Measurements from ENCODE around the gene FST.

FST gene

DNA sequence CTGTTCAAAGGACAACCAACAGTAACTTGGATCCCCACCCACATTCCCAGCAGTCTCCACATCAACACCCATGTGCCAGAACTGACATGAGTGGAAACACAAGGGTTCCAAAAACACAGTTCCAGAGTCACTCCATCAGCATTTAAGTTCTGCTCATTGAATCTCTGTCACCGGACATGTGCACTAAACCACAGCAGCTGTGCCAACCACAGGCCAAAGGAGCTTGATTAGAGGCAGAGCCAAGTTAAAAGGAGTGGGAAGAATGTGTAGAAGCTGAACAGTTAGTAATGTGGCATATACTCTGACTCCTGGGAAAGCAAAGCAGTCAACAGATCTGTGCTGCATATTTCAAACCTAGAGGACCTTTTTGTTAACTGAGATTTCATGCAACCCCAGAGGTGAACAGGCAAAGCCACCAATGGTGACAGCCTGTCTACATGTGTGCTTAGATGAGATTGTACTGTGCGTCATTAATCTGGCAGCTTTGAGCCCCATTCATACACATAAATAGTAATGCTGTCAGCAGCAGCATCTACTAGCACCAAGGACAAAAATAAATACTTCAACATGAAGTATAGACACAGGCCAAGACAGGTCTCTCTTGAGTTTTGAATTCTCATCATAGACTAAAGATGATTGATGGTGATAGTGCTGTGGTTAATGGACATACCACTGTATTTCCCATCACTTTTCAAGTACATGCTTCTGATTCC, 16.4 kb upstream of the FST start:
- no peak for ATAC-seq
- no peaks in the 10 kb centered on the region for H3K36me3 Mint-ChIP-seq (ENCODE audit: low read depth)
- H3K4me1 Mint-ChIP-seq = no peaks in the 10 kb centered on the region
- H3K4me3 Mint-ChIP-seq = no peak overlapping the region
- peaks cover 19% of the 10 kb centered on the region for H3K27me3 Mint-ChIP-seq
- no peaks in the 10 kb centered on the region for H3K9me3 Mint-ChIP-seq
- no peak overlapping the region for H3K27ac Mint-ChIP-seq
- DNase-seq = no peak

DNA sequence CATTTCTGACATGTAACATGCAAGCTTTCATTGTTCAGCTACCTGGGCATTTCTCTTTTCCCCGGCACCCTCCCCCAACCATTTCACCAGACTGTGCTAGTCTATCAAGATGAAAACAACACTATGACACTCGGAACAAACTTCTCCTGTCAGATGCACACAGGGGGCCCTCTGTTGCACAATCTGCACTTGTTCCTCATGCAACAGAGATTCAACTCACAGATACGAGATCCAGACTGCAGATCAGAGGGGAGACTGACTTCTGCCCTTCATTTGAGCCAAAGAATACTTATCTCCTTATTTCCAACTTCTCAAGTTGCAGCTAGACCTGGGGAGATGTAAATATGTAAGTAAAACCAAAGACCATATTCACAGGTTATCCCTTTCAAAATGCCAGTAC, 15.7 kb upstream of the FST start:
- Mint-ChIP-seq H3K27ac (no peak overlapping the region), H3K27me3 (peaks cover 19% of the 10 kb centered on the region), H3K4me3 (no peak overlapping the region), H3K4me1 (no peaks in the 10 kb centered on the region), H3K9me3 (no peaks in the 10 kb centered on the region), H3K36me3 (ENCODE audit: low read depth) (no peaks in the 10 kb centered on the region)
- ATAC-seq (no peak), DNase-seq (no peak)

DNA sequence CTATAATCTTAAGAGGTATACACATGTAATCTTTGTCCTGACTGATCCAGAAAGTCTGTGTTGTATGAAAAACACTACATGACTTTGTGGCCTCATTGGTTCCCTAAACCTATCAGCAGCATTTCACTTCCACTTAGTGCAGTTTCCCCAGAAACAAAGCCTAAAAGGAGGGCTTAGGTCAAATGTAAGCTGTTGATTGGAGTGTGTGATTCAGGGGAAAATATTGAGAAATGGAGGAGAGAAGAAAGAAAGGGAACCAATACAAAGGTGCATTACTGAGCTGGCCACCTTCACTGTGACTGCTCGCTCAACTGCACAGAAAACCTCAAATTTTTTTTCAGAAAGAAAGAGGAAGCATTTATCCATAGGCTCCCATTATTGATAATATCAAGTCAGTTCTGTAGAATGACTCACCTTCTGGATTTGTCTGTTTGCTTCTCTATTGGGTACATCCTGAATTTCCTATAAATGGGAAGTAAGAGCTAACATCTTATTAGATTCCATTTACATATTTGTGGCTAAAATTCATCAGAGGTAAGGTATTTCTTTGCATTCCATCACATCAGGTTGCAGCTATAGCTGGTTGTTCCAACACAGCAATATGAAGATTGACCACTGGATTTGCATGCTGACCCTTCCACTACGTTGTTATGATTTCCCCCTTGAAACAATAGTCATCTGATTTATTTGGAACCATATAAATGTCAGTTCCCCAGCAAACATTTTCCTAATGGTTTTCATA, 10.3 kb upstream of the FST start:
- peaks cover 40% of the 10 kb centered on the region for H3K27me3 Mint-ChIP-seq
- no peak for ATAC-seq
- no peak for DNase-seq
- no peak overlapping the region for H3K27ac Mint-ChIP-seq
- no peaks in the 10 kb centered on the region for H3K4me1 Mint-ChIP-seq
- H3K4me3 Mint-ChIP-seq = no peak overlapping the region
- no peaks in the 10 kb centered on the region for H3K9me3 Mint-ChIP-seq
- no peaks in the 10 kb centered on the region for H3K36me3 Mint-ChIP-seq (ENCODE audit: low read depth)

DNA sequence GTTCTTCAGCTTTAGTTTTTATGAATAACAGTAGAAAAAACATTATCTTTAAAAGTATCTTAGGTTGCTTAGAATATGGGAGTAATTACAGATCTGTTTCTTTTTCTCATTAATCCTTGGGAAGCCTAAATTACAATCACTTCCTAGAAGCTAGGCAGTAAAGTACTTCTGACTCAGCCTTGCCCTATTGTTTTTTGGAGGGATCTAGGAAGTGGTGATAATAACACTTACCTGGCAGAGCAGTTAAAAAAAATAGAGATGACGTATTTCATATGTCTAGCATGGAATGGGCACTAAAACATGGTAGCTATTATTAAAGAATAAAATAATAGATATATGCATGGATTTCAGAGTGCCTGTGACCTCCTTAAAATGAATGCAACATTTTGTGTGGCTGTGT, 8.2 kb upstream of the FST start:
- H3K4me3 Mint-ChIP-seq = no peak overlapping the region
- no peak for DNase-seq
- H3K4me1 Mint-ChIP-seq = no peaks in the 10 kb centered on the region
- H3K36me3 Mint-ChIP-seq (ENCODE audit: low read depth) = no peaks in the 10 kb centered on the region
- no peaks in the 10 kb centered on the region for H3K9me3 Mint-ChIP-seq
- no peak overlapping the region for H3K27ac Mint-ChIP-seq
- peaks cover 52% of the 10 kb centered on the region for H3K27me3 Mint-ChIP-seq
- no peak for ATAC-seq

DNA sequence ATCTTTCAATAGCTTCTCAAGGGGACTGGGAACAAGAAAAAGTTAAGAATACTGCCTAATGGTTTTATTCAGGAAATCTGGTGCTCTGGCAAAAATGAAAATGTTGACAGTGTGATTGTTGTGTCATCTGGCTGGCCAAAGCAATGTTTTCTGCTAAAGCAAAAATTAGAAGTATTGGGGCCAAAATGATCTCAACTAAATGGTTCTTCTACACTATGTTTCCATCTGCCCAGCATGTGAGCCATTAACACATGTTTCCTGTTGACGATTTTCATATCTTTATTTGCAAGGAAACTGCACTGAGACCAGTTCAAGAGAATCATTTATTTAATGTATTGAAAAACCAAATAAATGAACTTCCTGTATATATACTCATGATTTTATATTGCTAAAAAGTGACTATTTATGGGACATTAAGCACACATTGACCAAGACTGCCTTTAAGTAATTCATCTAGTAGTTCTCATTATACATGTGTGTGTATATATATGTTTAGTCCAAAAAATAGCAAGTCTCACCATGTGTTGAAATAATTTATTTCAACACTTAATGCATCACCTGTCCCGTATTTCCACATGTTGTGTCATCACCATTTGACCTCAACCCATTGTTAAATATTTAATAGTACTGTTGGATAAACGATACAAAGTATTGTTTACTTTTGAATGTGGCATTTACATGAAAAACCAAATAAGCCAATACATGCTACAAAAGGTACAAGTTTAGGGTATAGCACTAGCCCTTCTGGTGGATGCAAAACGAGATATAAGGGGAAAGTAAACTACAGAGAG, 7.5 kb upstream of the FST start:
- Mint-ChIP-seq H3K27ac (no peak overlapping the region), H3K4me1 (no peaks in the 10 kb centered on the region), H3K4me3 (no peak overlapping the region), H3K9me3 (no peaks in the 10 kb centered on the region), H3K27me3 (peaks cover 57% of the 10 kb centered on the region), H3K36me3 (ENCODE audit: low read depth) (no peaks in the 10 kb centered on the region)
- DNase-seq = no peak
- ATAC-seq = no peak

DNA sequence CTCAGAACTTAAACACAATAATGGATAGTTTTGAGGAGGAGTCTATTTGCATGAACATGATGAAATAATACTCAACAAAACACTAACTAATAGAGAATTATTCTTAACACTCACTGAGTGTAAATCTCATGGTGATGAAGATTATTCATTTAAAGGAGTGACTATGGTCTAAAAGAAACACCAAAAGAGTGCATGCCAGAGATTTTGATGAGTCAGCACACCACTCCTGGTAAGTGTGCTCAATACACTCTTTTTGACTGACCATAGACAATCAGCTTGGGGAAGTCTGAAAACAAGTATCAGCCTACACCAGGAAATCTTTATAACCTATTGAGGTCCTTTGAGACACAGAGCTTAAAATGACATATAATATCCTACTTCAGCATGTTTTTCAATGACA, 6.8 kb upstream of the FST start:
- ATAC-seq (no peak), DNase-seq (no peak)
- no peak overlapping the region for H3K4me3 Mint-ChIP-seq
- peaks cover 2% of the 10 kb centered on the region for H3K4me1 Mint-ChIP-seq
- peaks cover 62% of the 10 kb centered on the region for H3K27me3 Mint-ChIP-seq
- H3K36me3 Mint-ChIP-seq (ENCODE audit: low read depth) = no peaks in the 10 kb centered on the region
- H3K9me3 Mint-ChIP-seq = no peaks in the 10 kb centered on the region
- H3K27ac Mint-ChIP-seq = no peak overlapping the region

DNA sequence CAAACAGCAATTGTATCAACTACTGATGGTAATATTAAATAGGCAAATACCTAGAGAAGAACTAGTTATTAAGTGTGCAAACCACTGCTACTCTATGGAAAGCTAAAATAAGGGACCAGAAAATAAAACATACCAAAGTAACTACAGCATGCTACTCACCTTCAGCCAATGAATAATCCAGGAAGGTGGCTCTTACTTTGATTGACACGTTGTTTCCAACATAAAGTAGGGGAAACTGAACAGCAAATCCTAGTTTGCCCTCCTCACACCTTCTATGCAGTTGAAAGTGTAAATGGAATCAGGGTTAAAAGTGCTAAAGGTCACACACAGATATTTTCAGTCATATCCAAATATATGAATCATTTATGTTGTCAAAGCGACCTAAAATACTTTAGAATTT, 5.1 kb upstream of the FST start:
- H3K4me3 Mint-ChIP-seq = no peak overlapping the region
- no peaks in the 10 kb centered on the region for H3K9me3 Mint-ChIP-seq
- ATAC-seq = no peak
- H3K27me3 Mint-ChIP-seq = peaks cover 64% of the 10 kb centered on the region
- no peak for DNase-seq
- H3K36me3 Mint-ChIP-seq (ENCODE audit: low read depth) = no peaks in the 10 kb centered on the region
- H3K4me1 Mint-ChIP-seq = peaks cover 8% of the 10 kb centered on the region
- H3K27ac Mint-ChIP-seq = no peak overlapping the region

DNA sequence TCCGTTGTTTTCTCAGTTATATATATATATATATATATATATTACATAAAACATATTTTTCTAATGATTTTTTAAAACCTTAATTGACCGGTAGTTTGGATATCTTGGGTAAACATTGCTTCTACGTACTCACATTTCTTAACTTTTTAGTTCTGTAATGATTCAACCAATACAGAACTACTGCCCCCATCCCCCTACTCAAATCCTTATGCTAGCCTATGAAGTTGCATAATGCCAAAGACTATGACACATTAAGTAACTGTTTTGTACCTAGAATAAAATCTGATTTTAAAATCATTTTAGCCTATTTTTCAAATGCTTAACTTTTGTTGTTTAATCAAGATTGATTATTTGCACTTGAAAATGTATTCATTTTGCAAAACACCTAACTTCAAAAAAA, 4.4 kb upstream of the FST start:
- Mint-ChIP-seq H3K36me3 (ENCODE audit: low read depth) (no peaks in the 10 kb centered on the region), H3K27me3 (peaks cover 68% of the 10 kb centered on the region), H3K27ac (no peak overlapping the region), H3K4me1 (peaks cover 12% of the 10 kb centered on the region), H3K4me3 (no peak overlapping the region), H3K9me3 (no peaks in the 10 kb centered on the region)
- no peak for DNase-seq
- ATAC-seq = no peak

DNA sequence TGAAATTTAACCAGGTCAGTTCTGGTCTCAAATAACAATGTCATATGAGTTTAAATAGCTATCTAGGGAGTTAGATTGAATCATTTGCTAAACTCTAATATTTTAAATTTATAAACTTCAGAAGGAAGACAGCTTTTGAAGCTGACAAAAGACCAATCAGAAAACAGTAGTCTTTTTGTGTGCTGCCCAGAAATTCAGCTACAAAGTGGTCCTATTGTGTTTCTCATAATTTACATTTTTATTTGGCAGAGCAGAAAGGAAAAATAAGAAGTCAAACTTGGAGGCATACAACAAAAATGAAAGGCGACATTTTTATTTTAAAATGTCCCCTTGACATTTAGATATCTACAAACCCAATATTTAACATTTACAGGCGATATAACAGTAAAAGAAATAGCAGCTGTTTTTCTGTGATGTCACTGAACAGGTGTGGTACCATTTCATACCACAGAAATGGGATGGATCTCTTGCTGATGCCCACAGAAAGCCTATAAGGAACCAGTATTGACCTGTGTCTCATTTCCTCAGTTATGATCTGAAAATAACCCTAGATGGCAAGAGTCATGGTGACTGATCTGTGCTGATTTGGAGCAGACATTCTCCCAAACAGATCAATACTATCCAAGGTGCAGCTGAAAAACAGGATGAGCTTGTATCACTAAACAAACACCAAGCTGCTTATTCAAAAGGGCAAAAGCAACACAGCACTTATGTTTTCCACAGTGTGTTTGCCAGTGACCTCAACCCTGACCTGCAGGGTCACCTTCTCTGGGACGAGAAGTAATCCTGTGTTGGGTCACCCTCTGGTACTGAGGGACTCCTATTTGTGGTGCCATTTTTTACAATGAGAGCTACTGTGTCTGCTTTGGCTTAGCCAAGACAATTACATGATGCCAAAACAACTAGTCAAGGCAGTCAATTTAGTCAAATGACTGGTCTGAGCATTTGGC, 3.6 kb upstream of the FST start:
- Mint-ChIP-seq H3K9me3 (no peaks in the 10 kb centered on the region), H3K36me3 (ENCODE audit: low read depth) (no peaks in the 10 kb centered on the region), H3K4me3 (no peak overlapping the region), H3K27ac (no peak overlapping the region), H3K4me1 (peaks cover 19% of the 10 kb centered on the region), H3K27me3 (peaks cover 67% of the 10 kb centered on the region)
- ATAC-seq = no peak
- DNase-seq = no peak

DNA sequence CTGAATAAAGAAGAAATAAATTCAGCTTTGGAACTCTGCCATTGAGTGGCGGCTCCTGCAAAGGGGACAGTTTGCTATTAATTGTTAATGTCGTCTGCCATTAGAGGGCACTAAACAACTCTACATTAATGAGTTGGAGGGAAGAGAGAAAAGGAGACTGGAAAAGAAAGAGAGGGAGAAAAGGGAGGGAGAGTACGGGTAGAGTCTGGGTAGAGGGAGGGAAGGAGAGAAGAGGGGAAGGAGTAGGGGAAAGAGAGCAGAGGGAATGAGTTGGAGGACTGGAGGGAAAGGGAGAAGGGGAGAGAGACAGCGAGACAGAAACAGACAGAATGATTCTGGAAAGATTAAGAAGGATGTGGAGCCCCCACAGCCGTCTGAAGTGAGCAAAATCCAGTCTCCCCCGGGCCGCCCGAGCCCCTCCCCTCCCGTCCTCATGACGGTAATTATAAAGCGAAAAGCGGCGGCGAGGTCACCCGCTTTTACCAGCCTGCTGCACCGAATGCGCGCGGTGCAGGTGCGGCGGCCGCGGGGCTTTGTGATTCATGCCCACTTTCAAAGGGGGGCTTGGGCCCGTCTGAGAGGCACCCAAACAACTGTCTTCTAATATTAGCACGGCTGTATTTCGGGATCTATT, 1.9 kb upstream of the FST start:
- H3K27ac Mint-ChIP-seq = no peak overlapping the region
- no peaks in the 10 kb centered on the region for H3K9me3 Mint-ChIP-seq
- H3K27me3 Mint-ChIP-seq = peaks cover 70% of the 10 kb centered on the region
- peak overlapping the region; percentile 83 for H3K4me3 Mint-ChIP-seq
- H3K4me1 Mint-ChIP-seq = peaks cover 27% of the 10 kb centered on the region
- ATAC-seq (peak; percentile 18), DNase-seq (peak; percentile 14)
- H3K36me3 Mint-ChIP-seq (ENCODE audit: low read depth) = no peaks in the 10 kb centered on the region

DNA sequence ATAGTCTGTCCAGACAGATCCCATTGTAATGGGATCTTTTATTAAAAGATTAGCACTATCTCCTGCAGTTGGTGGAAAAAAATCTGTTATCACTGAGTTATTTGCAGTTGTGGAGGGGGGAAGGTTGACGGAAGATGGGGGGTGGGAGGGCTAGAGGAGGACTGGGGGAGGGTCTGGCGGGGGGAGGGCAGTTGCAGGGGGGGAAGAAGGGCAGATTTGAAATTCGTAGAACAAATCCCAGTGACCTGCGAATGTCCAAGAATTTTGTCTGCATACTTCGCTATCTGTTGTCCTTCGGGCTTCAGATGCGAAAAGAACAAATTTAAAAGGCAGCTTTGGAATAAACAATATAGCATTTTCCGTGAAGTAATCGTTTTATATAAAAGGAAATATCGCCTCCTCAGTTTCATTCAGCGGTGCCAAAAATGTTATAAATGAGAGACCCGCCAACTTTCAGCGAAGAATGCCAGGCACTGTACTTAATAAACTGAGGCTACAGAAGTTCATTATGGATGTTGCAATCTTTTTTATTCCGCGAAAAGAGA, 1.3 kb upstream of the FST start:
- ATAC-seq (no peak), DNase-seq (no peak)
- Mint-ChIP-seq H3K4me3 (peak overlapping the region; percentile 83), H3K27ac (peak overlapping the region; percentile 43), H3K27me3 (peaks cover 73% of the 10 kb centered on the region), H3K36me3 (ENCODE audit: low read depth) (no peaks in the 10 kb centered on the region), H3K4me1 (peaks cover 27% of the 10 kb centered on the region), H3K9me3 (no peaks in the 10 kb centered on the region)

DNA sequence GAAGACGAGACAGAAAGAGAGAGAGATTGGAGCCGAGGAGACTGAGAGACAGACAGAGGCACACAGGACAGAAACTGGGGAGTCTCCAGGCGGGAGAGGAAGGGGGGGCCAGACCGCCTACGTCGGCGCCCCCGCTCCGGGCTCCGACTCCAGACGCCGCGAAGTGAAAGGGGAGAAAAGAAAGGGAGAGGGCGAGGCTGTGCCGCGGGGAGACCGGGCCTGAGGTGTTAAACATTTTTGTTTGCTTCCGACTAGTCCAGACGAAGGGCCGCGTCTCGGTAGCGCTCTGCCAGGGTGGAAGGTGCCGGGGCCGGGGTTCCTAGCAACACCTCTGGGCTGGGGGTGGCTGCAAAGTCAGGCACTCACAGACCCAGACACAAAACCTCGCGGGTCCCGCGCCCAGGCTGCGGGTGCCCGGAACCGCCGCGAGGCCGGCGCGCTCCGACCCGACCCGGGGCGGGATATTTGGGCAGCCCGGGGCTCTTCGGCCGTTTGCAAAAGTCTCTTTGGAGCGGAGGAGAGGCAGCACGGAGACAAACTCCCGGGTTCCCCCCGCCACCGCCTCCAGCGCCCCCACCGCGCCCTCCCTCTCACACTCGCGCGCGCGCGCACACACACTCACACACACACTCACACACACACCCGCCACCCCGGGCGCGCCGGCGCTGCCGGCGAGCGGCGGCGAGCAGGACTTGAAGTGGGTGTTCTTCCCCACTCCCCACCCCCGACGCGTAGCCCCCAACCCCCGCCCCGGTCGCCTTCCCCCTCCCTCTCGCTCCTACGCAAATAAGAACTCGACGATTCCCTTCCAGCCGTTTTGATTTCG, 626 bp upstream of the FST start:
- Mint-ChIP-seq H3K27me3 (peaks cover 73% of the 10 kb centered on the region), H3K27ac (peak overlapping the region; percentile 43), H3K36me3 (ENCODE audit: low read depth) (no peaks in the 10 kb centered on the region), H3K4me3 (peak overlapping the region; percentile 83), H3K4me1 (peaks cover 27% of the 10 kb centered on the region), H3K9me3 (no peaks in the 10 kb centered on the region)
- DNase-seq (peak; percentile 31), ATAC-seq (peak; percentile 6)

All from activated naive CD8-positive, alpha-beta T cell treated with anti-CD3 and anti-CD28 coated beads, Interleukin-2, amount 50 U/mL, for 24 hours (primary cell).